Measurements from ENCODE around the gene ANKRD50. TPM values are rescaled to one million over a fixed set of nuclear protein-coding genes. Genes with fewer than 3 reads are reported as not detected.

The ANKRD50 gene
- total and polyA plus RNA-seq, 2 of the 13 experiments (the other 11 are each of a cell fraction or from before 2014, with no cell fraction given) = 2.4 to 4.4 TPM

DNA sequence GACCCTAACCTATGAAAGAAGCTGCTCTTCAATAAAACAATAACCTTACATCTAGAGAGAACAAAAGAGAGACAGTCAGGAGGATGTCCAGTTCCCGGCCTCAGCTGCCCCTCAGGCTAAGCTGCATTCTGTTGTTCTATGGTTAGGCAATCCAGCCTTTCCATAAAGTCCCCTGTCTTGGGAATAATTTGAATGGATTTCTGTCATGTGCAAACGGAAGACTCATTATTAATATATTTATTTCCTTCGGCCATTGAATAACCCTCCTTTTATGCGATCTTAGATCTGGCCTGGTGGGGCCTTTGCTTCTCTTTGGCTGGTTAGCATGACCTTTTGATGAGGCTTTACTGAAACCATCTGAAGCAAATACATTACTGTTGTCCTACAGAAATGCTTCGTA lies 80.1 kb downstream of the ANKRD50 start (continued):
- no peak for TF ChIP-seq ZNF496 (CRISPR knock-in tag; IDR thresholded peaks at IDR 0.05; ENCODE audit: insufficient replicate concordance)
- no peak for TF ChIP-seq FOXK2 (IDR thresholded peaks at IDR 0.05)
- TF ChIP-seq POLR2AphosphoS2 (IDR thresholded peaks at IDR 0.05; ENCODE audit: low read depth, low read length) = no peak
- TF ChIP-seq, protein P1, sequence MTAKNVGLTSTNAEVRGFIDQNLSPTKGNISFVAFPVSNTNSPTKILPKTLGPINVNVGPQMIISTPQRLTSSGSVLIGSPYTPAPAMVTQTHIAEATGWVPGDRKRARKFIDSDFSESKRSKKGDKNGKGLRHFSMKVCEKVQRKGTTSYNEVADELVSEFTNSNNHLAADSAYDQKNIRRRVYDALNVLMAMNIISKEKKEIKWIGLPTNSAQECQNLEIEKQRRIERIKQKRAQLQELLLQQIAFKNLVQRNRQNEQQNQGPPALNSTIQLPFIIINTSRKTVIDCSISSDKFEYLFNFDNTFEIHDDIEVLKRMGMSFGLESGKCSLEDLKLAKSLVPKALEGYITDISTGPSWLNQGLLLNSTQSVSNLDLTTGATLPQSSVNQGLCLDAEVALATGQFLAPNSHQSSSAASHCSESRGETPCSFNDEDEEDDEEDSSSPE (CRISPR knock-in tag; IDR thresholded peaks at IDR 0.05) = no peak
- TF ChIP-seq MED13 (CRISPR knock-in tag; IDR thresholded peaks at IDR 0.05) = no peak

DNA sequence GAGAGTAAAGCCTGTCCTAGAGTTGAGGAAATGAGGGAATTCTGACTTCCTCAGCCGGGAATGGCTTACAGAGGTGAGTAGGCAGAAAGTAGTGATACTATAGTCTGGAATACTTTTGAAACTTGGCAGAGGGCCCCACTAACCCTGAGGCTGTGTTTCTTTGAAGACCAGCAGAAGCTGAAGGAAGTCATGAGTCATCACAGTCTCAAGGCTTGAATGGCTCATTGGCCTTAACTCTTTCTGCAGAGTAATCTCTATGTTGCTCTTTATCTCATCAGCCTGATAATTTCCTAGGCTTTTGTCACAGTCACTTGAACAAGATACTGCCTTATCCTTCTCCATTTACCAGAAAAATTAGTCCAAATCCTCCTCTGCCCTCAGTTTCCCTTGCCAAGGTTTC lies 80.8 kb downstream of the ANKRD50 start:
- H2AFZ ChIP-seq (ENCODE audit: low read length) = no peak overlapping the region
- no peak overlapping the region for H3K9ac ChIP-seq (ENCODE audit: insufficient read depth, low read depth, low read length)
- H3K27me3 ChIP-seq (ENCODE audit: control insufficient read depth in 1 of 2, insufficient read depth in 2 of 2, low read length in 2 of 2) = no peaks in the 10 kb centered on the region
- ChIA-PET POLR2A (no interaction called here), CTCF (ENCODE audit: low intra/inter-chr PET ratio, low total read pairs) (no interaction called here)
- H3K4me2 ChIP-seq (ENCODE audit: low read depth, low read length) = no peak overlapping the region
- H4K20me1 ChIP-seq (ENCODE audit: insufficient read depth, low read length) = no peaks in the 10 kb centered on the region
- FAIRE-seq (no peak), ATAC-seq (no peak), DNase-seq (ENCODE audit: low spot score) (no peak)
- in situ Hi-C loops (cut with HindIII; ENCODE audit: extremely low pct_ligation_motif_present, low pct_unique_long_range_greater_than_20kb) (no loop called here), intact Hi-C loops (cut with micrococcal nuclease; ENCODE audit: unreplicated experiment) (no loop called here)
- no peaks in the 10 kb centered on the region for H3K36me3 ChIP-seq (replicated peaks in 1 of 2; ENCODE audit: control insufficient read depth in 1 of 2, insufficient read depth in 2 of 2, low read length in 2 of 2)
- BruUV-seq (replicated peaks) = no TSS peak
- TF ChIP-seq ETV6 (CRISPR knock-in tag; conservative IDR thresholded peaks at IDR 0.05) = no peak
- no peak for TF ChIP-seq ZNF34 (CRISPR knock-in tag; IDR thresholded peaks at IDR 0.05; ENCODE audit: borderline replicate concordance)
- TF ChIP-seq SP1 (IDR thresholded peaks at IDR 0.05) = no peak
- no peak for TF ChIP-seq SP1 (CRISPR knock-in tag; IDR thresholded peaks at IDR 0.05)
- no peak for TF ChIP-seq GATAD2A (CRISPR knock-in tag; IDR thresholded peaks at IDR 0.05)
- no peak for TF ChIP-seq ZNF350 (CRISPR knock-in tag; IDR thresholded peaks at IDR 0.05; ENCODE audit: borderline replicate concordance, low read depth)
- no peak for TF ChIP-seq RXRA (CRISPR knock-in tag; IDR thresholded peaks at IDR 0.05)
- no peak overlapping the region for H3K4me3 ChIP-seq (replicated peaks in 1 of 3; ENCODE audit: insufficient read depth in 1 of 3, low read depth in 2 of 3, low read length in 3 of 3)
- no peaks in the 10 kb centered on the region for H3K79me2 ChIP-seq (ENCODE audit: insufficient read depth, low read length)
- WGBS (ENCODE audit: low lambda C conversion rate) = 0% methylated on average over 1 of the region's 1 CpG
- H3K4me1 ChIP-seq (ENCODE audit: insufficient read depth, low read length) = no peaks in the 10 kb centered on the region
- H3K27ac ChIP-seq (ENCODE audit: extremely low read length, insufficient read depth, low read length) = no peak overlapping the region
- no peaks in the 10 kb centered on the region for H3K9me3 ChIP-seq (ENCODE audit: low read length)
